GM21717 (cell line): Measurements from ENCODE around the gene SMAD3.

Experiments
- ATAC-seq: cut with Tn5 transposase; IDR thresholded peaks from one replicate; pipeline ENCODE4 v1.9.1; 2021; ENCODE audit warnings: mild to moderate bottlenecking, moderate library complexity; ENCODE audit not compliant: unreplicated experiment

The SMAD3 gene

DNA sequence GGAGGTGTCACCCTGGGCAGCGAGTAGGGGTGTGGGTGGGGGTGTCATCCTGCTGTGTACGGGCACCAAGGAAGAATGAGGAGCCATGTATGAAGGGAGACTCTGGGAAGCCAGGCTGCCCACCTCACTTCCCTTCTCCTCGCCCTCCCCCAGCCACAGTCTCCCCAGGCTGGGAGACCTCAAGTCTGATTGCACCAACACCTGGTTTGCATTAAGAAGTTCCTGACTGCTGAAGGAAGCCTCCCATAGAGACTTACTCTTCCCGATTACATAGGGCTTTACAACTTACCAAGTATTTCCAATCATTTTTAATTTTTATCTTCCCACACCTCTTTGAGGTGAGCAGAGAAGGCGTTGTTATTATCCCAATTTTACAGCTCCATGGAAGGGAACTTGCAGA, 29.5 kb upstream of the SMAD3 start:
- no peak for ATAC-seq

DNA sequence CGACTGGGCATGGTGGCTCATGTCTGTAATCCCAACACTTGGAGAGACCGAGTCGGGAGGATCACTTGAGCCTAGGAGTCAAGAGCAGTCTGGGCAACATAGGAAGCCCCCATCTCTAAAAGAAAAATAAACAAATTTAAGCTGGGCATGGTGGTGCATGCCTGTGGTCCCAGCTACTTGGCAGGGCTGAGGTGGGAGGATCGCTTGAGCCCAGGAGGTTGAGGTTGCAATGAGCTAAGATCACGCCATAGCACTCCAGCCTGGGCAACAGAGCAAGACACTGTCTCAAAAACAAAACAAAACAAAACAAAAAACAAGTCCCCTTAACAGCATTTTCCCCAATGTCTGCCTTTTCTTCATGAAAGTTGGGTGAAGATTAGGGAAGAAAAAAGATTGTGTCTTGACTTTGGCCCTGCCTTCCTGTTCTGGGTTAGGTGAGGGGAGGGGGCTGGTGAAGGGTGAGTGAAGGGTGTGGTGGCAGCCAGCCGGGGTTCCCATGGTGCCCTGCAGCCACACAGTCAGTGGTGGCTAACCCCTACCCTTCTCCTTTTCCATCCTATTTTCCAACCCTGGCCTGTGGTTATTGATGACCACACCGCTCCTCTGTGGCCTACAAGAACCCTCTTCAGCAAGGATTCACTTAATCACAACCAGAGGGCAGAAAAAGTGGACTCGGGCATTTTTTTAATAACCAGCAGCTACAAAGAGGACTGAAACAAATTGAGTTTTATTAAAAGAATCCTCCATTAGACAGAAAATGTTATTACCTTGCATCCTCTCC, 28.4 kb upstream of the SMAD3 start:
- no peak for ATAC-seq

DNA sequence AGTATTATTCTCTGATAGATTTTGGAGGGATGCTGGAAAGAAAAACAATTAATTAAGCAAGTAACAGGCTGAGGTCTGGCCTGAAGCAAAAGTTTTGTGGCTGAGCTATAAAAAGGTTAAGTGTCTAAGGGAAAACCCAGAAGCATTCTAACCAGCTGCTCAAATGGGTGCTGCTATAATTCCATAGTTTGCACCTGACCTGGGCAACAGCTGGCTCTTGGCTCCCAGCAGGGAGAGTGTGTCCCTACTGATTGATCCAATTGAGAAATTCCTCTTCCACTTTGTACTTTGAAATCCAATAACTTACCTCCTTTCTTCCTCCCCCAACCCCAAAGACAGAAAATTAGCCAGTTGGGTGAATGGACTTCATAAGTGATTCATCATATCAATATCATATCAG, 27.7 kb upstream of the SMAD3 start:
- no peak for ATAC-seq

DNA sequence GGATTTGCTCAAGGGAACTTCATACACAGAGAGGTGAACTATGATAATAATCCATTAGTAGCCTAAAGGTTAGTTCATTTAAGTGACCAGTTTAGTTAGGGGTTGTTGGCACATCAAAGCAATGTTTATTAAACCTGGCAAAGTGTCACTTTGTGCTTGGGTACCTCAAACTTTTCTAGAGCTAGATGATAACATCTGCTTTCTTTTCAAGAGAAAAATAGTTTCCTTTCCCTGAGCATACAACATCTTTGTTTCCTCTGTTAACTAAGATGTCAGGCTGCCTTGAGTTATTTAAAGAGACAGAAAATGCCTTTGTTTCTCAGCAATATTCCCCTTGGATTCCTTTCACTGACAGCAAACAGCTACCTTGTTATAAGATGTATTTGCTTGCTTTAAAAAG, 26.7 kb upstream of the SMAD3 start:
- ATAC-seq: no peak

DNA sequence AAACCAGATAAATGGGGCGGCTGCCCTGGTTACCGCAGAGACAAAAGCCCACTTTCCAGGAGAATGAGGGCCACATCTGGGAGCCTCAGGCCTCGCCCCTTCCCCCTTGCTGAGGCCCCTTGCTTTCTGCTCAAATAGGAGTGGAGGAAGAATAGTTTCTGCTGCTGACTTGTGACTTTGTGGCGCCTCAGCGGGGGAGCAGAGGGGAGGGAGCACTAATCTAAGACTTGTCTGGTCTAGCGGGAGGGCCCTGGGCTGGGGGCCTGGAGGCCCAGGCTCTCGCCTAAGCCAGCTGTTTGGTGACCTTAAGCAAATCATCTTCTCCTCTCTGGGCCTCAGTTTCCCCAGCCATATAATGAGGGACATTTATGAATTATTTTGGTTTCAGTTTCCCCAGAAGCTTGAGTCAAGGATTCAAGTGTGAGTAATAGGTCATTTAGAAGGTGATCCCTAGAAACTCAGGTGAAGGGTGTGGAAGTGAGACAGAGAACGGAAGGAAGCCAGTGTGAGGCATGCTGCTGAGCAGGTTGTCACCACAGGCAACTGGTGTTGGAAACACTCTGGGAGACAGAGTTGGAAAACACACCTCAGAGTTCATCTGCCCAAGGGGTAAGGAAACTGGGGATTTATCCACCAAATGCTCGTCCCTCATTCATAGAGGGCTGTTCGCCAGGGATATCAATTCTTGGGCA, 25.9 kb upstream of the SMAD3 start:
- no peak for ATAC-seq

DNA sequence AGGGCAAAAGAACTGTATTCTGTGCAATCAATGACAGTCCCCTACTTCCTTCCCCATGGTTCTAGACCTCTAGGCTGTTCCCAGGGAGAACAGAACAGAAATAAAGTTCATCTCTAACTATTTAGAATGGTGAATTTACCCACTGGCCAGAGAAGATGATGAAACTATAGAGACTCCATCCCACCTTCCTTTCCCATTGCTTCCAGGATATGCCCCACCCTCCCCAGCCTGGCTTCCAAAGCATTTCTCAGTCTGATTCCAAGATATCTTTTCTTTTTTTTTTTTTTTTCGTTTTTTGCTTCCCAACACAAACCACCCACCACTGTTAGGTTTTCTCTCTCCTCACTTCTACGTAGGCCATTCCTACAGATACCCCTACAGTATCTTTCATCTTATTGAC, 25.1 kb upstream of the SMAD3 start:
- ATAC-seq: no peak

DNA sequence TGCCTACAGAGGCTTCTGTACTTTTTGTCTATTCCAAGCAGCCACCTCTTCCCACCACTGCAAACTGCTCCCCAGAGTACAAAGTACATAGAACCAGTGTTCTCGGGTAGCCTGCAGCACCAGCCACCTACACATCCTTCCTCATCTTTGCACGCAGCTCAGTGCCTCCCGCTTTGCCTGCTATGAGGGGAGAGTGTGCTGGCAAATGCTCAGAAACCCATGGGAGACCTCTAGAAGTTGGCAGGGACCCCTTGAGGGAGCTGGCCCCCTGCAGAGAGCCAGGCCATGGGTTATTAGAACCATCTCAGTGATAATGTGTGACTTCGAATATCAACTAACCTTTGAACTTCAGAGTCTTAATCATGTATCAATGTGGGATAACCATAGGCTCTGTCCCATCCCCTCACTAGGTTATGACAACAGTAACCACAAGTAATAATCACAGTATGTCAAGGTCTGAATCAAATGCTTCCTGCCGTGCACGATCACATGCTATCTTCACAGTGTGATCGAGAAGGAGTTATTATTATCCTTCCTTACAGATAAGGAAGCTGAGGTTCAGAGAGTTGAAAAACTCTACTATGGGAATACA, 22.8 kb upstream of the SMAD3 start:
- ATAC-seq: no peak

DNA sequence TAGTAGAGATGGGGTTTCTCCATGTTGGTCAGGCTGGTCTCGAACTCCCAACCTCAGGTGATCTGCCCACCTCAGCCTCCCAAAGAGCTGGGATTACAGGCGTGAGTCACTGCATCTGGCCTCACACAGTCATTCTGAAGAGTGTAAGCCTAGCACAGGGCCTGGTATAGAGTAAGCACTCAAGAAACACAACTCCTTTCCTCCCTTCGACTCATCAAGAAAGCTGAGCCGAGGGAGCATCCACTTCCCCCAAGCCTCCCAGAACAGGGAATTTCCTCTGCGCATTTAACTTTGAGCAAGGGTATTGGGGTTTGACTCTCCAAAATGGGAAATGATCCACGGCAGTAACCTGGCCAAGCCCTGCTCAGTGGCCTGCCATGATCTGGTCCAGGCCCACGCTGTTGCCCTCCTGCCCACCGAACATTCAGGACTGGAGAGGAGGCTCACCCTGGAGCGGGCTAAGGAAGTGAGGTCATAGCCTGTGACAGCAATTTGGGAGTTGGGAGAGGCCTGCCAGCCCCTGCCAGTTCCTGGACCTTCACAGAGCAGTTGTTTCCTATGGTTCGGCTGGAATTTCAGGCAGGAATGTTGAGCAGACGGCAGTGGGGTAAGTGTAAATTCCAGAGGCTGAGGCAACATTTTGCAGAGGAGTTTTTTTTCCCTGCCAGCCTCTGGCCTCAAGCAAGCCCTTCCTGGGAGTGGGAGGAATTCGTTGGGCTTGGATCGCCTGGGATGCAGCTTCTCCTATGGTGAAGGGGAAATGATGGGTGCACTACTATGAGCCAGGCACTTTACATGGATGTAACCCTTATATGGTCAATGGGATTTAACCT, 21.2 kb upstream of the SMAD3 start:
- no peak for ATAC-seq

DNA sequence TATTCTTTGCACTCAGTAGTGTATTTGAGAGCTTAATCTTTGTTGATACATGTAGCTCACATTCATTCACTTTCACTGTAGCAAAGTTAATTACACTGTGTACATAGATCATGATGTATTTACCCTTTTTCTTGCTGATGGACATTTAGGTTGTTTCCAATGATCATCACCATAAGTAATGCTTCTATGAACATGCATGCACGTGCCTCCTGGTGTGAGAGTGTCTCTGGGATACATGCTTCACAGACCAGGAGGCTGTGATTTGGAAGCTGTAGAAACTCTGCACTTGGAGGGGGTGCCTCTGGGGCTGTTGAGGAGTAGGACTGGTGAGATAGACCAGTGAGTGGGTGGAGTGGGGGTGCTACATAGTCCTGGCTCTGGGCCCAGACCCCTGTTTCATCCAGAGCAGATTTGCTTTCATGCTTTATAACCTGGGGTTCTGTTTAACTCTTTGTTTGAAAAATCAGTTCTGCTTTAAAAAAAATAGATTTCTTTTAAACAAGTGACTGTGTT, 18.2 kb upstream of the SMAD3 start:
- no peak for ATAC-seq

DNA sequence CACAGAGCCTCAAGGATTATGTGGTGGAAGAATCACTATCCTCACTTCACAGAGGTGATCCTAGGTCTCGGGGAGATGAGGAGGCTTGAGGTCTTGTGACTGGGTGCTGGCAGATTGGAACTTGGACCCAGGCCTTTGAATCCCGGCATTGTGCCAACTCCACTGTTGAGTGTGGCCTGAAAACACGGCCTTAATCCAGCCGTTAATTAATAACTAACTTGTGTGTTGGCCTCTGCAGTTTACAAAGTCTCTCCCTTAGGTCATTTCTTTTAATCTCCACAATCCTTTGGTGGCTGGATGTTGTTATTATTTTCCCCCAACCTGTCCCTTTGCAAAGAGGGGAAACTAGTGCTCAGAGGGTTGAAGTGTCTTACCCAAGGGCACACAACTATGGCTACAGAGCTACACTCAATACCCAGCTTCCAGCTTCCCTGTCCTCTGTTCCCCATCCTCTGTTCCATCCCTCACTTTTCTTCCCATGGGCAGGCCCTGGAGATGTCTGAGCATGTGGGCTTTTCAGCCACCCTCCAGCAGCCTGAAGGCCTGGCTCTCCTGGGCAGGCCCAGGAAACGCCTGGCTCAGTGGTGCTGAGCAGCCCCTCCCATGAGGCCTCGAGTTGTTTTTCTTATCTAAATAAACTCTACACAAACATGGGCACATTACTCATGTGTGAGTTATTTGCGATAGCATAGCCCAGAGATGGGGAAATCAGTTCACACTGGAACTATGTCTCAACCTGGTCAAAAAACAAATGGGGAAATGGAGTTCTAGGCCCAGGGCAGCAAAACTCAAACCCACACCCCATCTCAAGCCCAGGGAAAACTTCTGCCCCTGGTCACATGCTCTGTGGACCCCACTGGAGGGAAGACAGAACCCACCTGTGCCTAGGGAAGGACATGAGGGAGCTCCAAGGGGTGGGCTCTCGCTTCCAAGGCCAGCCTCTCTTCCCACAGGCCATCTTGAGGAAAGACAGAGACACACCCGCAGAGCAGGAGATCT, 16.8 kb upstream of the SMAD3 start:
- no peak for ATAC-seq

DNA sequence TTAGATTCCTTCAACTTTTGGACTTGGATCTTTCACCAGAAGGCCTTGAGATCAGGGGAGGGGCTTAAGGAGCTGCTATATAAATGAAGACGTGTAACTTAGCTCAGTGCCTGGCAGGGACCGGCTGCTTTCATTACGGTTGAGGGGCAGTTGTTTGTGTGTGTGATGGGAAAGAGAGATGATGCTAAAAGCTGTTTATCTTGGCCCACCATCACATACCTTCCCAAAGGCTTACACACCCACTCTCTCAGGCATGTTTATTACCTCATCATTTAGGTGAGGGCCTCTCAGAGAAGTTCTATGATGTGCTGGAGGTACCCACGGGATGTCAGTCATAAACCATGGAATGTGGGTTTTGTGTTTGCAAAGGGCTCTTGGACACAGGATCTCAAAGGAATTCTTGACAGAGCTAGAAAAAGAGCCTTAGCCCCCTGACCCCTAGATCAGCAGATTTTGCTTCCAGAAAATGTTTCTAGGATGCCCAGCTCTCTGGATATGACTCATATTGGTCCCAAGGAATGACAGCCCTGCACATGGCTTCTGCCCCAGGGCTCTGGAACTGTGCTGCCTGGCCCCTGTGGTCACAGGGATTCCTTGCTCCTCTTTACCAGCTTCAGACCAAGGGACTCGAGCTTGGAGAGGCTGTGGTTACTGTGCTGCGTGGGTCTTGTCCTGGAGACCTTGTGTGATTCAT, 15.9 kb upstream of the SMAD3 start:
- ATAC-seq: no peak

DNA sequence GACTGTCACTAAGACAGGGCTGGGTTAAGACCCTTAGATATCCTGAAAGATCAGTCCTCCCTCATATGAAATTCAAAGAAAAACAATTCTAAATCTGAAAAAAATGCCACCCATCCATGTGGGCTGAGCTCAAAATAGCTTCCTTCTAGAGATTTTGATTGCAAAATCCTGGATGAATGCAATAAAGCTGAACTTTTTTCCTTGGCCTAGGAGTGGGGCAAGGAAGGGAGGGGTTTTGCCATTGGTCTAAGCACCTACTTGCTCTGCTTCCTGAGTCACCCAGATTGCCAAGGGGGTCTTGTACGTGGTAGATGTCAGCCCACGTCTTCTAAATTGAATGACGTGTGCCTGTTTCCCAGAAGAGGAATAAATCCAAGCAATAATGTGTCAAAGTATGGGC, 15.3 kb upstream of the SMAD3 start:
- ATAC-seq: no peak

DNA sequence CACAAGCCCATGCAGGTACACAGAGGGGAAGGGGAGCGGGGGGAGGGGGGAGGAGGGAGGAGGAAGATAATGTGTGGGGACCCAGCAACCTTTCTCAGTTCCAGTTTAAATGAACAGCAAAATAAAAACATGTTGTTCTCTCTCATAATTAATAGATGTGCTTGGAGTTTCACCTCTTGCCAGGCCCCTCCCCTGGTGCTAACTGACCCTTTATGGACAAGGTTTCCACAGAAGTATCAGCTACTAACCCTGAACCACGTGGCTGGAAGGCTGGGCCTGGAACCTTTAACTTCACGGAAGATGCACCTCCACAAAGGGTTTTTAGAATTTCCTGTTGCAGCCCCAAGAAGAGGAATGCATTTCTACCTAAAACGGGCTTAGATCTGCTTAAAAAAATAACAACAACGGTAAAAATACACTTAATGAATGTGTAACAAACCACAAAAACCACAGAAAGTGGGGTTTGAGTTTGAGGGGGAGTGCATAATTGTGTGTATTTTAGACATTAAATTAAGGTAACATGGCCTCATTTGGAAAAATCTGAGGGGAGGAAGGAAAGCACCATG, 14.8 kb upstream of the SMAD3 start:
- ATAC-seq: no peak

DNA sequence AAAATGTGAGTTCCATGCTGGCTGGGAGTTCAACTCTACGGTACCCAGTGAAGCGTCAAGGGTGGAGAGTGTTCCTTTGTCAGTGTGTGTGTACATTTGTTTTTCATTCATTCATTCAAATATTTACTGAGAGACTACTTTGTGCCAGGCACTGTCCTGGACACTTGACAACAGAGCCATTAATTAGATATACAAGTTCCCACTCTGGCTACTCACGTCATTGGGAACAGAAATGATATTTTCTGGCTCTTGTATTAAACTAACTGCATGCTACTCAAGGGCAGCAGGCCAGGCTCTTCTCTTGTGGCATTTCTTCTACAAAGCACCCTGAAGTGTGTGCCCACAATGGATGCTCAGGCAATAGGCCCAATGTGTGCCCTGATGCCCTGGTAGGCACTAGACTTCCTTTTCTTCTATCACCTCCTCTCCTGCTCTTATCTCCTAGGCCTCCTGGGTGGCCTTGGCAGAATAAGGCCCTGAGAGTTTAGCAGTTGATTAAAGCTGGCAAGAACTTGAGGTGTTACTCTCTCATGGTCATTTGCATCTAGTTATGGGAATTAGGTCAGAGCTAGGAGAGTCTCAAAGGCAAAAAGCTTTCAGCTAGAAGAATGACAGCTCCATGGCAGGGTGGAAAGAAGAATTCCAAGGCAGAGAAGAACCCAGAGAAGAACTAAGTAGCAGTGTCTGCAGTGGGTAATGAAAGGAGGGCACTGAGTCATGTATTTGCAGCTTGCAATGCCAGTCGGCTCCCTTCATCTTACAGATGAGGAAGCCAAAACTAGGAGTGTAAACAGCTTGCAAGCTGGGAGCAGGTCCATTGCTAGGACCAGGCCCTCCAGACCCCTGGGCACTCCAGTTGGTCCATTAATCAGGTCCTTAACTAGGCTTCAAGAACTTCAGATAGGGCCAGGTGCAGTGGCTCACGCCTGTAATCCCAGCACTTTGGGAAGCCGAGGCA, 14.0 kb upstream of the SMAD3 start:
- no peak for ATAC-seq

DNA sequence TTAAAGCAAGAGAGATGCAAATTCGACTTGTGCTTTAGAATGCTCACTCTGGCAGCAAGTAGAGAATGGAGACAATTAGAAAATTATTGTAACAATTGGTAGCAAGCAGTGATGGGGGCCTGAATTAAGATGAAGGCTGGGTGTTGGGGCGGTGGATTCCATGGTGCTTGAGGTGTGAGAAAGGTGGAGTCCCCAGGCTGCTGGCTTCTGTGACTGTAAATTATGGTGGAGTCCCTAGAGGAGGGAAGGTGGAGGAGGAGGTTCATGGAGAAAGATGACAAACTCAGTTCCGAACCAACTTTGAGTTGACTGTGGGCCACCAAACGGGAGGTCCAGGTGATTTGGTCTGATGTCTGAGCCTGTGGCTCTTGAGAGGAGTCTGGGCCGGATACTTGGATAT, 10.7 kb upstream of the SMAD3 start:
- no peak for ATAC-seq

DNA sequence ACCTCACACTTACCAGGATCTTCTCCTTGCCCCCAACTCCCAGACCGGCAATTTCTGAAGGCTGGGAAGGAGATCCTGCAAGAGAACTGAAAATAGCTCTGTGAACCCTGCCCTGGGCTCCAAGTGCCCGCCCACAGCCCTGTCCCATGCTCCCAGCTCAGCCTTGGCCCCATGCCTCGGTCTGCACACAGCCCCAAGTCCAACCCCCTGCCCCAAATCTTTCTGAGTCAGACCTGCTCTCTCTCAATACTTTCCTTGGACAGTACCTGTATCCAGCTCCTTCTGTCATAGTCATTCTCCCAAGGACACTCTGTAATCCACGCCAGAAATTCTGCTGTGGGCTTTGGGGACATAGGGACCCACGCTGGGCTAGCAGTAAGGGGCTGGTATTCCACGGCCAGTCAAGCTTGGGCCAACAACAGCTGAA, 6.3 kb upstream of the SMAD3 start:
- no peak for ATAC-seq

DNA sequence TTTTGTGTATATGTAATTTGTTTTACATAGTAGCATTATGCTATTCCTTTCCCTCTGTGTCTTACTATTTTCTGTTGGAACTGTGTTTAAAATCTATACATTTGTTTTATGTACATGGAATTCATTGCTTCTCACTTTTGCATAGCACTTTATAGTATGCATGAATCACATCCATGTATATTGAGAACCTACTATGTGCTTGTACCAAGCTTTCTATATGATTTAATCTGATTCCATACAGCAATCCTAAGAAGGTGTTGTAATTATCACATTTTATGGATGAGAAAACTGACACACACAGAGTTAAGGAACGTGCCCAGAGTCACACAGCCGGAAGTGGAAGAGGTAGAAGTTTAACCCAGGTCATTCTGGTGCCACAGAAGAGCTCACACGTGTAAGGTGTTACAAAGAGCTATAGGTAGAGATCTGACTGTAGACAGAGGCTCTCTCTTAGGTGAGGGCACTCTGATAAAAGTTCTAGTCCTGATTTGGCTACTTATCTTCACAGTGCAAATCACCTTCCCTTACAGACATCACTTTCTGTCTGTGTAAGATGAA, 3.5 kb upstream of the SMAD3 start:
- no peak for ATAC-seq
